ENCODE measurements around the gene PAOX. TPM values are rescaled to one million over a fixed set of nuclear protein-coding genes. Genes with fewer than 3 reads are reported as not detected.
"Not testable (repeated sequence)": the region's sequence is repeated elsewhere in the genome, so short reads cannot be mapped to it uniquely, and the experiment has no call there.

The PAOX gene
- polyA plus RNA-seq, 1 experiment = 3.1 TPM

- TF ChIP-seq CTCF (IDR thresholded peaks at IDR 0.05; ENCODE audit: low read depth, low read length) = no peak
- Histone ChIP-seq H3K4me3 (ENCODE audit: low read depth, low read length) (no peak overlapping the region), H3K27ac (ENCODE audit: low read depth, low read length) (no peak overlapping the region), H3K27me3 (ENCODE audit: control insufficient read depth, insufficient read depth, low read length) (no peaks in the 10 kb centered on the region), H3K9me3 (ENCODE audit: control insufficient read depth, insufficient read depth, low read length) (no peaks in the 10 kb centered on the region; the same call in 1 of the 2 replicates)
- CTCF ChIA-PET = no interaction called here
- DNase-seq (ENCODE audit: low read depth, low spot score) = no peak
- POLR2A ChIA-PET = no interaction called here
Measured at GRCh38 chr10:133383551-133383950, 4.5 kb downstream of the PAOX start.

GRCh38 chr10:133384071-133384470 lies 5.0 kb downstream of the PAOX start:
- Histone ChIP-seq H3K27ac (ENCODE audit: low read depth, low read length) (no peak overlapping the region), H3K9me3 (ENCODE audit: control insufficient read depth, insufficient read depth, low read length) (no peaks in the 10 kb centered on the region; the same call in 1 of the 2 replicates), H3K27me3 (ENCODE audit: control insufficient read depth, insufficient read depth, low read length) (no peaks in the 10 kb centered on the region), H3K4me3 (ENCODE audit: low read depth, low read length) (no peak overlapping the region)
- POLR2A ChIA-PET = no interaction called here
- CTCF ChIA-PET = no interaction called here
- DNase-seq (ENCODE audit: low read depth, low spot score) = no peak
- TF ChIP-seq CTCF (IDR thresholded peaks at IDR 0.05; ENCODE audit: low read depth, low read length) = no peak

GRCh38 chr10:133385214-133385613 lies 6.2 kb downstream of the PAOX start:
- no peak for TF ChIP-seq CTCF (IDR thresholded peaks at IDR 0.05; ENCODE audit: low read depth, low read length)
- POLR2A ChIA-PET = no interaction called here
- Histone ChIP-seq H3K9me3 (ENCODE audit: control insufficient read depth, insufficient read depth, low read length) (no peaks in the 10 kb centered on the region; the same call in 1 of the 2 replicates), H3K27ac (ENCODE audit: low read depth, low read length) (no peak overlapping the region), H3K27me3 (ENCODE audit: control insufficient read depth, insufficient read depth, low read length) (no peaks in the 10 kb centered on the region), H3K4me3 (ENCODE audit: low read depth, low read length) (no peak overlapping the region)
- no peak for DNase-seq (ENCODE audit: low read depth, low spot score)
- CTCF ChIA-PET = no interaction called here

GRCh38 chr10:133386951-133387350 lies 7.9 kb downstream of the PAOX start:
- DNase-seq (ENCODE audit: low read depth, low spot score); H3K4me3 ChIP-seq (ENCODE audit: low read depth, low read length); H3K9me3 ChIP-seq (ENCODE audit: control insufficient read depth, insufficient read depth, low read length); POLR2A ChIA-PET; H3K27me3 ChIP-seq (ENCODE audit: control insufficient read depth, insufficient read depth, low read length); H3K27ac ChIP-seq (ENCODE audit: low read depth, low read length): not testable (repeated sequence)
- CTCF ChIA-PET = interaction anchor here (1.6 kb wide), 1 partner anchor 58 kb away, joined by 5 read pairs; no protein-coding TSS in a partner anchor

GRCh38 chr10:133388236-133388972 lies 9.3 kb downstream of the PAOX start:
- H3K27ac ChIP-seq (ENCODE audit: low read depth, low read length) = no peak overlapping the region
- H3K27me3 ChIP-seq (ENCODE audit: control insufficient read depth, insufficient read depth, low read length) = no peaks in the 10 kb centered on the region
- TF ChIP-seq CTCF (IDR thresholded peaks at IDR 0.05; ENCODE audit: low read depth, low read length) = no peak
- no peaks in the 10 kb centered on the region for H3K9me3 ChIP-seq (ENCODE audit: control insufficient read depth, insufficient read depth, low read length)
- ChIA-PET CTCF (interaction anchor here (1.4 kb wide), 1 partner anchor 59 kb away, joined by 5 read pairs; no protein-coding TSS in a partner anchor), POLR2A (no interaction called here)
- no peak for DNase-seq (ENCODE audit: low read depth, low spot score)
- H3K4me3 ChIP-seq (ENCODE audit: low read depth, low read length) = no peak overlapping the region
